ENCODE data around the gene GMPPA. TPM values are rescaled to one million over a fixed set of nuclear protein-coding genes. Genes with fewer than 3 reads are reported as not detected.
A peak's percentile ranks its signal among the peaks of the same experiment; 100 is the strongest.

GMPPA gene
- total and polyA plus RNA-seq, 4 donors, result 19.0 to 29.8 (median 21.4) TPM

- no peak overlapping the region for H3K4me3 ChIP-seq (ENCODE audit: low read depth, low read length)
- 4% methylated on average over 89 of the region's 89 CpGs for WGBS (ENCODE audit: insufficient coverage)
- H3K27ac ChIP-seq (ENCODE audit: low read depth, low read length), result no peak overlapping the region
- H3K36me3 ChIP-seq (ENCODE audit: control insufficient read depth, insufficient read depth, low read length), result peaks cover 65% of the 10 kb centered on the region
- H3K4me1 ChIP-seq (ENCODE audit: control insufficient read depth, insufficient read depth, low read length), result peaks cover 32% of the 10 kb centered on the region
- no peaks in the 10 kb centered on the region for H3K9me3 ChIP-seq (ENCODE audit: control insufficient read depth, insufficient read depth, low read length)
- peaks cover 45% of the 10 kb centered on the region for H3K27me3 ChIP-seq (ENCODE audit: control insufficient read depth, insufficient read depth, low read length)
- peak in 2 of 6 donors; percentile 21 to 32 for DNase-seq (ENCODE audit: low read depth in 4 of 6, low spot score in 6 of 6)
Observed at GRCh38 chr2:219484343-219485200, 14.1 kb upstream of the GMPPA start.

DNA sequence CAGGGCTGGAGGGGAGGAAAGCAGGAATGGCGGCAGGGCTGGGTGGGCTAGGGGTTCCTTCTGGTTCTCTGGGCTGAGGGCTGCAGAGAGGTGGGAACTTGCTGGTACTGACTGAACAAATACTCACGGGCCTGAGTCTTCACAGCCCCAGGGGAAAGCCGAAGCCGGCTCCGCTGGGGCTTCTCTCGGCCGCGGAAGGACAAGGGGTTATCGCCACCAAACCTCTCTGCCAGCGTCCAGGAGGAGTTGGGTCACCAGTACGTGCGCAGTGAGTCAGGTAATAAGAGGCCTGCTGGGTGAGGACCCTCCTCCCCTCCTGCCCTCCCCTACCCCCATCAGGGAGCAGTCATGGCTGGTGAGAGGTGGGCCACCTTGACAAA lies 13.5 kb upstream of the GMPPA start:
- H3K27me3 ChIP-seq (ENCODE audit: control insufficient read depth, insufficient read depth, low read length), result peaks cover 45% of the 10 kb centered on the region
- H3K27ac ChIP-seq (ENCODE audit: low read depth, low read length), result no peak overlapping the region
- WGBS (ENCODE audit: insufficient coverage), result 64% methylated on average over 6 of the region's 12 CpGs
- H3K4me3 ChIP-seq (ENCODE audit: low read depth, low read length), result no peak overlapping the region
- H3K36me3 ChIP-seq (ENCODE audit: control insufficient read depth, insufficient read depth, low read length), result peaks cover 65% of the 10 kb centered on the region
- no peak for DNase-seq (ENCODE audit: low read depth in 4 of 6, low spot score in 6 of 6)
- no peaks in the 10 kb centered on the region for H3K9me3 ChIP-seq (ENCODE audit: control insufficient read depth, insufficient read depth, low read length)
- H3K4me1 ChIP-seq (ENCODE audit: control insufficient read depth, insufficient read depth, low read length), result peaks cover 32% of the 10 kb centered on the region

GRCh38 chr2:219486380-219486959 lies 12.2 kb upstream of the GMPPA start:
- no peak for DNase-seq (ENCODE audit: low read depth in 4 of 6, low spot score in 6 of 6)
- Histone ChIP-seq H3K36me3 (ENCODE audit: control insufficient read depth, insufficient read depth, low read length) (peaks cover 61% of the 10 kb centered on the region), H3K27me3 (ENCODE audit: control insufficient read depth, insufficient read depth, low read length) (peaks cover 45% of the 10 kb centered on the region), H3K4me1 (ENCODE audit: control insufficient read depth, insufficient read depth, low read length) (peaks cover 29% of the 10 kb centered on the region), H3K9me3 (ENCODE audit: control insufficient read depth, insufficient read depth, low read length) (no peaks in the 10 kb centered on the region), H3K4me3 (ENCODE audit: low read depth, low read length) (no peak overlapping the region), H3K27ac (ENCODE audit: low read depth, low read length) (no peak overlapping the region)
- WGBS (ENCODE audit: insufficient coverage), result 51% methylated on average over 5 of the region's 8 CpGs

DNA sequence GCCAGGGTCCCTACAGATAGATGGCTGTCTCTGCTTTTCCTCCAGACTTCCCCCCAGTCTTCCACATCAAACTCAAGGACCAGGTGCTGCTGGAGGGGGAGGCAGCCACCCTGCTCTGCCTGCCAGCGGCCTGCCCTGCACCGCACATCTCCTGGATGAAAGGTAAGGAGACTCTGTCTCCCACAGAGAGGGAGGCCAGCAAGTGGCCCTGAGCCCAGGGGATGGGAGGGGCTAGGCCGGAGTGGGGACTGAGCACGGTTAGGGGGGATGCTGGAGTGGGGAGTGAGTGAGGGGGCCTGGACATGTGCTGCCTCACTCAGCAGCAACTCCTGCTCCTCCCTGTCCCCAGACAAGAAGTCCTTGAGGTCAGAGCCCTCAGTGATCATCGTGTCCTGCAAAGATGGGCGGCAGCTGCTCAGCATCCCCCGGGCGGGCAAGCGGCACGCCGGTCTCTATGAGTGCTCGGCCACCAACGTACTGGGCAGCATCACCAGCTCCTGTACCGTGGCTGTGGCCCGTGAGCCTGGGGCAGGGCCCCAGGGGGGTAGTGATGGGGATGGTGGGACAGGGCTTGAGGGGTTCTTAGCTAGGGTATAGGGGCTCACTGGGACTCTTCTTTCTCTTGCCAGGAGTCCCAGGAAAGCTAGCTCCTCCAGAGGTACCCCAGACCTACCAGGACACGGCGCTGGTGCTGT lies 10.4 kb upstream of the GMPPA start:
- Histone ChIP-seq H3K4me3 (ENCODE audit: low read depth, low read length) (no peak overlapping the region), H3K27ac (ENCODE audit: low read depth, low read length) (no peak overlapping the region), H3K4me1 (ENCODE audit: control insufficient read depth, insufficient read depth, low read length) (peaks cover 19% of the 10 kb centered on the region), H3K9me3 (ENCODE audit: control insufficient read depth, insufficient read depth, low read length) (no peaks in the 10 kb centered on the region), H3K27me3 (ENCODE audit: control insufficient read depth, insufficient read depth, low read length) (peaks cover 29% of the 10 kb centered on the region), H3K36me3 (ENCODE audit: control insufficient read depth, insufficient read depth, low read length) (peaks cover 64% of the 10 kb centered on the region)
- WGBS (ENCODE audit: insufficient coverage), result 89% methylated on average over 11 of the region's 17 CpGs
- DNase-seq (ENCODE audit: low read depth in 4 of 6, low spot score in 6 of 6), result no peak

DNA sequence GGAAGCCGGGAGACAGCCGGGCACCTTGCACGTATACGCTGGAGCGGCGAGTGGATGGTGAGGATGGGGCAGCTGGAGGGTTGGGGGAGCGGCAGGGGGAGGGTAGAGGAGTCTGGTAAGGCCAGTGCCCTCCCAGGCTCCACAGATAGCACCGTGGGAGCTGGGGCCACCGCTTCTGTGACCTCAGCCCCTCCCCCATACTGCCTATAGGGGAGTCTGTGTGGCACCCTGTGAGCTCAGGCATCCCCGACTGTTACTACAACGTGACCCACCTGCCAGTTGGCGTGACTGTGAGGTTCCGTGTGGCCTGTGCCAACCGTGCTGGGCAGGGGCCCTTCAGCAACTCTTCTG lies 9.9 kb upstream of the GMPPA start:
- DNase-seq (ENCODE audit: low read depth in 4 of 6, low spot score in 6 of 6), result no peak
- no peak overlapping the region for H3K27ac ChIP-seq (ENCODE audit: low read depth, low read length)
- 91% methylated on average over 11 of the region's 14 CpGs for WGBS (ENCODE audit: insufficient coverage)
- peaks cover 59% of the 10 kb centered on the region for H3K36me3 ChIP-seq (ENCODE audit: control insufficient read depth, insufficient read depth, low read length)
- no peaks in the 10 kb centered on the region for H3K9me3 ChIP-seq (ENCODE audit: control insufficient read depth, insufficient read depth, low read length)
- peaks cover 18% of the 10 kb centered on the region for H3K4me1 ChIP-seq (ENCODE audit: control insufficient read depth, insufficient read depth, low read length)
- H3K4me3 ChIP-seq (ENCODE audit: low read depth, low read length), result no peak overlapping the region
- peaks cover 26% of the 10 kb centered on the region for H3K27me3 ChIP-seq (ENCODE audit: control insufficient read depth, insufficient read depth, low read length)

GRCh38 chr2:219489315-219489714 lies 9.4 kb upstream of the GMPPA start:
- H3K27me3 ChIP-seq (ENCODE audit: control insufficient read depth, insufficient read depth, low read length), result peaks cover 22% of the 10 kb centered on the region
- no peak overlapping the region for H3K4me3 ChIP-seq (ENCODE audit: low read depth, low read length)
- no peaks in the 10 kb centered on the region for H3K9me3 ChIP-seq (ENCODE audit: control insufficient read depth, insufficient read depth, low read length)
- peaks cover 13% of the 10 kb centered on the region for H3K4me1 ChIP-seq (ENCODE audit: control insufficient read depth, insufficient read depth, low read length)
- H3K27ac ChIP-seq (ENCODE audit: low read depth, low read length), result no peak overlapping the region
- H3K36me3 ChIP-seq (ENCODE audit: control insufficient read depth, insufficient read depth, low read length), result peaks cover 56% of the 10 kb centered on the region
- 93% methylated on average over 8 of the region's 9 CpGs for WGBS (ENCODE audit: insufficient coverage)
- DNase-seq (ENCODE audit: low read depth in 4 of 6, low spot score in 6 of 6), result no peak

DNA sequence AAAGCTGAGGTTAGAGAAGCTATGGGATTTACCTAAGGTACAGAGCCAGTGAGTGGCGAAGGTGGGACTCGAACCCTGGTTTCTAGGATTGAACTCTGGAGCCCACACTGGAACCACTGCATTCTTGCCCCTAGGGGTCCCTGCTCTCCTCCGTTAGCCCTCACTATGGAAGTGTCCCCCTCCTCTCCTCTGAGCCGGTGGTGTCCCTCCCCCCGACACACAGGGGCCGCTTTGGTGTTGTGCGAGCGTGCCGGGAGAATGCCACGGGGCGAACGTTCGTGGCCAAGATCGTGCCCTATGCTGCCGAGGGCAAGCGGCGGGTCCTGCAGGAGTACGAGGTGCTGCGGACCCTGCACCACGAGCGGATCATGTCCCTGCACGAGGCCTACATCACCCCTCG lies 8.5 kb upstream of the GMPPA start:
- no peak for DNase-seq (ENCODE audit: low read depth in 4 of 6, low spot score in 6 of 6)
- H3K4me3 ChIP-seq (ENCODE audit: low read depth, low read length), result no peak overlapping the region
- H3K36me3 ChIP-seq (ENCODE audit: control insufficient read depth, insufficient read depth, low read length), result peaks cover 56% of the 10 kb centered on the region
- 89% methylated on average over 21 of the region's 23 CpGs for WGBS (ENCODE audit: insufficient coverage)
- no peaks in the 10 kb centered on the region for H3K9me3 ChIP-seq (ENCODE audit: control insufficient read depth, insufficient read depth, low read length)
- peaks cover 24% of the 10 kb centered on the region for H3K27me3 ChIP-seq (ENCODE audit: control insufficient read depth, insufficient read depth, low read length)
- H3K4me1 ChIP-seq (ENCODE audit: control insufficient read depth, insufficient read depth, low read length), result peaks cover 8% of the 10 kb centered on the region
- H3K27ac ChIP-seq (ENCODE audit: low read depth, low read length), result no peak overlapping the region

GRCh38 chr2:219490600-219491130 lies 8.0 kb upstream of the GMPPA start:
- H3K4me3 ChIP-seq (ENCODE audit: low read depth, low read length), result no peak overlapping the region
- no peak overlapping the region for H3K27ac ChIP-seq (ENCODE audit: low read depth, low read length)
- 93% methylated on average over 5 of the region's 10 CpGs for WGBS (ENCODE audit: insufficient coverage)
- peaks cover 12% of the 10 kb centered on the region for H3K4me1 ChIP-seq (ENCODE audit: control insufficient read depth, insufficient read depth, low read length)
- DNase-seq (ENCODE audit: low read depth in 4 of 6, low spot score in 6 of 6), result no peak
- no peaks in the 10 kb centered on the region for H3K9me3 ChIP-seq (ENCODE audit: control insufficient read depth, insufficient read depth, low read length)
- peaks cover 24% of the 10 kb centered on the region for H3K27me3 ChIP-seq (ENCODE audit: control insufficient read depth, insufficient read depth, low read length)
- peaks cover 56% of the 10 kb centered on the region for H3K36me3 ChIP-seq (ENCODE audit: control insufficient read depth, insufficient read depth, low read length)

DNA sequence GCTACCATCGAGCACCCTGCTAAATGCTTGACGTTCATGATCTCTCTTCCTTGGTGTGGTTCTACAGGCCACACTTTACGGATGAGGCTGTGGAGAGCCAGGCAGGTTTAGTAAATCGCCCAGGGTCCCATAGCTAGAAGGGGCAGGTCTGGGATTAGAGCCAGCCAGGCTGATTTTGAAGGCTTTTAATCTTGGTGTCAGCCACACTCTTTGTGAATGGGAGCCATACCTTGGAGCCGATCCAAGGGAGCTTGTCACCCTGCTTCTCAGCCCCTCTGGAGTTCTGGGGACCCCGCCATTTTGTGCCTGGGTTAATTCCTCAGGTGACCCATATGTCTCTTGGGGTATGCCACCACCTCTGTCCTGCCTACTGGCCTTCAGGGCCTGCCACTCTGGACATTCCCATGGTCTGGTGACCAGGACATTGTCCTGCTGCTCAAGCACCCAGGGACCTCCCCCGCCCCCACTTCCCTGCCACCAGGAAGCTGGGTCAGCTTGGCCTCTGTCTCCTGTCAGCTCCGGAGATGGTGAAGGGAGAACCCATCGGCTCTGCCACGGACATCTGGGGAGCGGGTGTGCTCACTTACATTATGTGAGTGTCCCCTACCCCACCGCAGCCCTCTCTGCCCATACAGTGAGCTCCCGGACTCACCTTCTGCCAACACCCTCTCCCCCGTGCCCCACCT lies 7.3 kb upstream of the GMPPA start:
- Histone ChIP-seq H3K27ac (ENCODE audit: low read depth, low read length) (no peak overlapping the region), H3K9me3 (ENCODE audit: control insufficient read depth, insufficient read depth, low read length) (no peaks in the 10 kb centered on the region), H3K36me3 (ENCODE audit: control insufficient read depth, insufficient read depth, low read length) (peaks cover 55% of the 10 kb centered on the region), H3K27me3 (ENCODE audit: control insufficient read depth, insufficient read depth, low read length) (peaks cover 24% of the 10 kb centered on the region), H3K4me3 (ENCODE audit: low read depth, low read length) (no peak overlapping the region), H3K4me1 (ENCODE audit: control insufficient read depth, insufficient read depth, low read length) (peaks cover 15% of the 10 kb centered on the region)
- DNase-seq (ENCODE audit: low read depth in 4 of 6, low spot score in 6 of 6), result peak in 2 of 6 donors; percentile 35 to 39
- WGBS (ENCODE audit: insufficient coverage), result 66% methylated on average over 11 of the region's 14 CpGs

Measured in spinal cord (tissue), 10 donors.